Fibroblast of lung (primary cell): ENCODE data around the gene SYNDIG1L. TPM values are rescaled to one million over a fixed set of nuclear protein-coding genes. Genes with fewer than 3 reads are reported as not detected.

ENCODE experiments used
- DNase-seq, 2 donors: peaks; one replicate each; pipeline versions ENCODE4 v3.0.0 to v3.0.0-alpha.2; 2010; ENCODE audit warnings: low read depth in 2 of 2
- H2AFZ ChIP-seq: 2 replicates; pipeline ENCODE4 v1.5.1; 2012; ENCODE audit warnings: low read length, control low read depth, inconsistent platforms
- H3K27ac ChIP-seq: 2 replicates; pipeline ENCODE4 v1.5.1; 2011; ENCODE audit warnings: low read length, control low read depth; ENCODE audit not compliant: insufficient read depth
- H3K27me3 ChIP-seq: 2 replicates; pipeline ENCODE4 v1.5.1; 2011; ENCODE audit warnings: mild to moderate bottlenecking, low read length; ENCODE audit not compliant: control insufficient read depth, insufficient read depth
- H3K36me3 ChIP-seq: 2 replicates; pipeline ENCODE4 v1.5.1; 2011; ENCODE audit warnings: low read length; ENCODE audit not compliant: control insufficient read depth, insufficient read depth
- H3K4me1 ChIP-seq: 2 replicates; pipeline ENCODE4 v1.5.1; 2011; ENCODE audit warnings: low read length; ENCODE audit not compliant: control insufficient read depth, insufficient read depth; ENCODE audit errors: extremely low read depth
- H3K4me2 ChIP-seq: 2 replicates; pipeline ENCODE4 v1.5.1; 2011; ENCODE audit warnings: low read length, control low read depth; ENCODE audit not compliant: insufficient read depth; ENCODE audit errors: extremely low read depth
- H3K4me3 ChIP-seq, 4 experiments: fragments of 200-600 bp in 1 of 4; sonication (generic) in 1 of 4; replicated peaks in 1 of 4; 2 replicates each; pipeline ENCODE4 v1.5.1; 2011 to 2016; ENCODE audit warnings: low read length in 4 of 4, low read depth in 3 of 4, mild to moderate bottlenecking in 3 of 4, control low read depth in 2 of 4, inconsistent platforms in 1 of 4, mixed read lengths in 1 of 4; ENCODE audit not compliant: insufficient read depth in 1 of 4; ENCODE audit errors: control extremely low read depth in 1 of 4
- H3K79me2 ChIP-seq: 2 replicates; pipeline ENCODE4 v1.5.1; 2012; ENCODE audit warnings: mild to moderate bottlenecking, low read length, inconsistent platforms; ENCODE audit not compliant: control insufficient read depth, insufficient read depth
- H3K9ac ChIP-seq: 2 replicates; pipeline ENCODE4 v1.5.1; 2011; ENCODE audit warnings: mild to moderate bottlenecking, low read length, control low read depth; ENCODE audit not compliant: insufficient read depth
- H3K9me3 ChIP-seq: 2 replicates; pipeline ENCODE4 v1.5.1; 2012; ENCODE audit warnings: low read depth, low read length; ENCODE audit not compliant: control insufficient read depth, insufficient read depth
- H4K20me1 ChIP-seq: 2 replicates; pipeline ENCODE4 v1.5.1; 2011; ENCODE audit warnings: low read length; ENCODE audit not compliant: control insufficient read depth, insufficient read depth; ENCODE audit errors: extremely low read depth
- CTCF ChIP-seq, 2 donors: IDR thresholded peaks in 1 of 2; conservative IDR thresholded peaks in 1 of 2; 1 replicate in 1 of 2; 2 replicates in 1 of 2; pipeline ENCODE4 v1.5.1; 2011 to 2012; ENCODE audit warnings: low read length in 2 of 2, control low read depth in 1 of 2, inconsistent platforms in 1 of 2, low read depth in 1 of 2, mild to moderate bottlenecking in 1 of 2
- EZH2 ChIP-seq: IDR thresholded peaks from 2 replicates; pipeline ENCODE4 v1.5.1; 2012; ENCODE audit warnings: low read length, control low read depth, mild to moderate bottlenecking; ENCODE audit errors: missing control alignments
- polyA plus RNA-seq, 2 donors: library from polyadenylated mRNA; depleted of rRNA in 1 of 2; stranded (reverse) in 1 of 2; unstranded in 1 of 2; fragments of >200 nt; gene quantifications; 2 replicates each; pipeline ENCODE4 v1.2.1, GENCODE V29; 2011 to 2012; ENCODE audit warnings: missing spikeins in 1 of 2
- total RNA-seq: library from RNA; depleted of rRNA; stranded (reverse); fragments of >200 nt; gene quantifications from 2 replicates; pipeline ENCODE4 v1.2.1, GENCODE V29; 2014

Gene SYNDIG1L
- total and polyA plus RNA-seq, 2 donors (not counting 1 experiment from before 2014, with no cell fraction given): not detected

- H3K9ac ChIP-seq: no peak overlapping the region
- no peaks in the 10 kb centered on the region for H3K36me3 ChIP-seq
- H3K4me1 ChIP-seq: no peaks in the 10 kb centered on the region
- H3K9me3 ChIP-seq: no peaks in the 10 kb centered on the region
- H2AFZ ChIP-seq: no peak overlapping the region
- H3K79me2 ChIP-seq: no peaks in the 10 kb centered on the region
- no peaks in the 10 kb centered on the region for H4K20me1 ChIP-seq
- no peak overlapping the region for H3K4me2 ChIP-seq
- H3K27me3 ChIP-seq: peaks cover 28% of the 10 kb centered on the region
- no peak for DNase-seq
- no peak overlapping the region for H3K4me3 ChIP-seq
- no peak overlapping the region for H3K27ac ChIP-seq
- no peak for TF ChIP-seq EZH2
- no peak for TF ChIP-seq CTCF (conservative IDR thresholded peaks at IDR 0.05 in 1 of 2, IDR thresholded peaks at IDR 0.05 in 1 of 2; ENCODE audit: low read depth in 1 of 2, low read length in 2 of 2)
Measured at GRCh38 chr14:74421981-74422380, 4.0 kb downstream of the SYNDIG1L start.

GRCh38 chr14:74419086-74419485 lies 6.9 kb downstream of the SYNDIG1L start:
- no peak overlapping the region for H3K9ac ChIP-seq
- TF ChIP-seq CTCF (conservative IDR thresholded peaks at IDR 0.05 in 1 of 2, IDR thresholded peaks at IDR 0.05 in 1 of 2; ENCODE audit: low read depth in 1 of 2, low read length in 2 of 2): no peak
- TF ChIP-seq EZH2: no peak
- no peak overlapping the region for H2AFZ ChIP-seq
- H3K4me3 ChIP-seq: no peak overlapping the region
- no peaks in the 10 kb centered on the region for H3K9me3 ChIP-seq
- no peaks in the 10 kb centered on the region for H3K79me2 ChIP-seq
- H4K20me1 ChIP-seq: no peaks in the 10 kb centered on the region
- no peak for DNase-seq
- H3K4me2 ChIP-seq: no peak overlapping the region
- no peak overlapping the region for H3K27ac ChIP-seq
- H3K36me3 ChIP-seq: no peaks in the 10 kb centered on the region
- peaks cover 33% of the 10 kb centered on the region for H3K27me3 ChIP-seq
- H3K4me1 ChIP-seq: no peaks in the 10 kb centered on the region

GRCh38 chr14:74418031-74418430 lies 8.0 kb downstream of the SYNDIG1L start:
- H3K36me3 ChIP-seq: no peaks in the 10 kb centered on the region
- H3K79me2 ChIP-seq: no peaks in the 10 kb centered on the region
- DNase-seq: no peak
- TF ChIP-seq CTCF (conservative IDR thresholded peaks at IDR 0.05 in 1 of 2, IDR thresholded peaks at IDR 0.05 in 1 of 2; ENCODE audit: low read depth in 1 of 2, low read length in 2 of 2) (no peak), EZH2 (no peak)
- H3K27ac ChIP-seq: no peak overlapping the region
- H2AFZ ChIP-seq: no peak overlapping the region
- no peaks in the 10 kb centered on the region for H3K9me3 ChIP-seq
- no peak overlapping the region for H3K9ac ChIP-seq
- no peaks in the 10 kb centered on the region for H3K4me1 ChIP-seq
- H4K20me1 ChIP-seq: peaks cover 2% of the 10 kb centered on the region
- H3K4me3 ChIP-seq: no peak overlapping the region
- H3K4me2 ChIP-seq: no peak overlapping the region
- peaks cover 39% of the 10 kb centered on the region for H3K27me3 ChIP-seq
